Omental fat pad (tissue), 4 donors: Measurements from ENCODE around the gene GALNT17. TPM values are rescaled to one million over a fixed set of nuclear protein-coding genes. Genes with fewer than 3 reads are reported as not detected.

ENCODE experiments used
- ATAC-seq: fragments of 150-250 bp; one replicate; pipeline ENCODE4 v1.9.1; 2016; ENCODE audit warnings: mild to moderate bottlenecking, moderate library complexity; ENCODE audit not compliant: low FRiP score
- DNase-seq: peaks from one replicate; pipeline ENCODE4 v3.0.0-alpha.2; 2019; ENCODE audit warnings: low spot score
- total RNA-seq, 4 donors: library from RNA; depleted of rRNA; stranded (reverse); fragments of >200 nt; gene quantifications; one replicate each; pipeline ENCODE4 v1.1.0, GENCODE V29; 2016
- TF ChIP-seq, protein P1 (sequence below), 3 donors: fragments of 450-650 bp; IDR thresholded peaks; one replicate each; pipeline ENCODE4 v1.5.1; 2016 to 2017; ENCODE audit warnings: antibody characterized with exemption in 3 of 3, mild to moderate bottlenecking in 3 of 3, moderate library complexity in 2 of 3

The GALNT17 gene
- total RNA-seq, 4 donors from 2014 or later = 1.6 to 12.6 (median 2.9) TPM

DNA sequence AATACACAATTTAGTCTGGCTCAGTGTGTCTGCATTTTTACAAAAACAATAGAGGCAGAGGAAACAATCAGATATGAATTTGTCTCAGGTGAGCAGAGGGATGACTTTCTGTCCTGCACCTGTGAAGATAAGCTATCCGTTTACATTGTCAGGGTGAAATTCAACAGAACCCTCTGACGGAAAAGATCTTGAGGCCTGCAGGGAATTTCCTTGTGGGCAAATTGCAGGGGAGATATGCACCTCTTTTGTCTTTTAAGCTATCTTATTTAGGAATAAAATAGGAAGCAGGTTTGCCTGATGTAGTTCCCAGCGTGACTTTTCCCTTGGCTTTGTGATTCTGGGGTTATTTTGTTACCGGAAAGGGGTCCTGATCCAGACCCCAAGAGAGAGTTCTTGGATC lies 325.1 kb downstream of the GALNT17 start:
- TF ChIP-seq, protein P1, sequence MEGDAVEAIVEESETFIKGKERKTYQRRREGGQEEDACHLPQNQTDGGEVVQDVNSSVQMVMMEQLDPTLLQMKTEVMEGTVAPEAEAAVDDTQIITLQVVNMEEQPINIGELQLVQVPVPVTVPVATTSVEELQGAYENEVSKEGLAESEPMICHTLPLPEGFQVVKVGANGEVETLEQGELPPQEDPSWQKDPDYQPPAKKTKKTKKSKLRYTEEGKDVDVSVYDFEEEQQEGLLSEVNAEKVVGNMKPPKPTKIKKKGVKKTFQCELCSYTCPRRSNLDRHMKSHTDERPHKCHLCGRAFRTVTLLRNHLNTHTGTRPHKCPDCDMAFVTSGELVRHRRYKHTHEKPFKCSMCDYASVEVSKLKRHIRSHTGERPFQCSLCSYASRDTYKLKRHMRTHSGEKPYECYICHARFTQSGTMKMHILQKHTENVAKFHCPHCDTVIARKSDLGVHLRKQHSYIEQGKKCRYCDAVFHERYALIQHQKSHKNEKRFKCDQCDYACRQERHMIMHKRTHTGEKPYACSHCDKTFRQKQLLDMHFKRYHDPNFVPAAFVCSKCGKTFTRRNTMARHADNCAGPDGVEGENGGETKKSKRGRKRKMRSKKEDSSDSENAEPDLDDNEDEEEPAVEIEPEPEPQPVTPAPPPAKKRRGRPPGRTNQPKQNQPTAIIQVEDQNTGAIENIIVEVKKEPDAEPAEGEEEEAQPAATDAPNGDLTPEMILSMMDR (IDR thresholded peaks at IDR 0.05) = no peak
- ATAC-seq = no peak
- no peak for DNase-seq

DNA sequence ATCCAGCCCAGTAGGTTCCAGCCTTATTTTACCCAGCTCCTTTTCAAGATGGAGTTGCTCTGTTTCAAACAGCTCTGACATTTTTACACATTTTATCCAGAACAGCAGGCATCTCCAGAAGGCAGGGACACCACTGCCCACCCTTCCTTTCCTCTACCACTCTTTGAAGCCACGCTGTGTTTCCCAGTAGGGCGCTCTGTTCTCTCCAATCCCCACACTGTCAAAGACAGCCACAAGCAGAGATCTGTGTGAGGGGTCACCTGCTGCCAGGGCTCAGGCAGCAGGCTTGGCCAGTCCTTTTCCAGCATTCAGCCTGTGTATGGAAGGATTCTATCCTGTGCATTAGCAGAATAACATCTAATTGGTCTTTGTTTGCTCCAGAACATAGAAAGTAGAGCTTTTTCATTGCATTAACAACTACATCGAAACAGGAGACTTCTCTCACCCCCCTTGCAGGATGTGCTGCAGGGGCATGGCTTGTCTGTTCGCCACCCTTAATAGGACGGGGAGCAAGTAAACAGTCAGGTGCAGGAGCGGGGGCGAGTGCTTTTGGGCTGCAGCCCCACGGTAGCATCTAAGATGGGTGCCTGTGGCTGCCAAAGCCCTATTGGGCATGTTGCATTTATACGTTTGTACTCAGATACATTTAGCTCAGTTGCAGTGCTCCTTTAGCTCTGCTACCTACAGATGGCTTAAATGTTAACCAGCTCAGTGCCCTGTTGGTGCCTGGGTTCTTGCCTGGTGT lies 326.1 kb downstream of the GALNT17 start:
- TF ChIP-seq, protein P1 (IDR thresholded peaks at IDR 0.05) = no peak
- DNase-seq (no peak), ATAC-seq (no peak)

DNA sequence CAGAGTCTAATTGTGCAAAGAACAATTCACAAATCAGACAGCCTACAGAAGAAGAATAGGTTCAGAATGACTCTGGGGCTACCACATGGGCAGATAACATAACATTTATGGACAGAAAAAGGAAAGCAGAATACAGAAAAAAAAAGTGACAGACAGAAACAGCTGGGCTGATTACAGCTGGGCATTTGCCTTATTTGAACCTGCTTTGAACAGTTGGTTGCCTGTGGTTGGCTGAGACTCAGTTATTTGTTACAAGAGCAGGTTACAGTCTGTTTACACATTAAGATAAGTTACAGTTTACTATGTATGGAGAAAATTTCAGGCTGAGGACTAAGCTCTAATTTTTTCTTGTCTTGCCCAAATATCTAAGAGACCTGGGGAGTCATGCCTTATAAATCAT lies 327.2 kb downstream of the GALNT17 start:
- ATAC-seq (no peak), DNase-seq (no peak)
- TF ChIP-seq, protein P1 (IDR thresholded peaks at IDR 0.05) = no peak

DNA sequence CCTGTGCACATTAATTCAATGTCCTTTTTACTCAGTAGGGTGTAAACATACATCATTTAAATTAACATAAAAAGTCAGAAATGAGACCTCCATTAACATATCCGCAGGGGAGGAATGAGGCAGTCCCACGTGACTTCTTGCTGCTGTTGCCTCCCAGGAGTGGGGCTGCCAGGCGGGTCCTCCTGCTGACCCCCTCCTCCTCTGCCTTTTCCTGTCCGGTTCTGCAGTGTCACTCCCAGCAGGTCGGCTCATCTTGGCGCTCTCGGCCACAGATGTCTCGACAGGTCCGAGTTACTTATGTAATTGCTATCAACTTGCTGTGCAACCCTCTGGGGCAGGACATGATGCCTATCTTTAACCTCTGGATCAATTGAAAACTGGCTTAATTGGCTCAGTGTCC lies 329.6 kb downstream of the GALNT17 start:
- TF ChIP-seq, protein P1 (IDR thresholded peaks at IDR 0.05) = no peak
- DNase-seq (no peak), ATAC-seq (no peak)

DNA sequence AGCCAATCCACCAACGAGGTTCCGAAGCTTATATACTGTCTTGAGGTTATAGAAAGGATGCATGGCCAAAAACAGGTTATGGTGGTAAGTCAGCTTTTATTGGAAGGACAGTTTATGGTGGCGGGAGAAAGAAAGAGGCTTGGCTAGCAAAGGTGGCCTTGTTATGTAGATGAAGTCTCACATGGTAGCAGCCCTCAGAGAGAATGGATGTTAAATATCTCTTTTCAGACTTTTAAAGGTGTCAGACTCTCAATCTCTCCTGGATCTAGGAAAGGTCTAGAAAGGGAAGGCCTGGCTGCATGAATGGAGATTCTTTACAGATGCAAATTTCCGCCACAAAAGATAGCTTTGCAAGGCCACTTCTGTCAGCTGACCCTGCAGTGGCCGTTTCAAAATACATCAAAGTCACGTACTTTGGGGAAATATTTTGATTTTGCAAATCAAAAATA lies 333.8 kb downstream of the GALNT17 start:
- TF ChIP-seq, protein P1 (IDR thresholded peaks at IDR 0.05) = no peak
- DNase-seq (no peak), ATAC-seq (no peak)

DNA sequence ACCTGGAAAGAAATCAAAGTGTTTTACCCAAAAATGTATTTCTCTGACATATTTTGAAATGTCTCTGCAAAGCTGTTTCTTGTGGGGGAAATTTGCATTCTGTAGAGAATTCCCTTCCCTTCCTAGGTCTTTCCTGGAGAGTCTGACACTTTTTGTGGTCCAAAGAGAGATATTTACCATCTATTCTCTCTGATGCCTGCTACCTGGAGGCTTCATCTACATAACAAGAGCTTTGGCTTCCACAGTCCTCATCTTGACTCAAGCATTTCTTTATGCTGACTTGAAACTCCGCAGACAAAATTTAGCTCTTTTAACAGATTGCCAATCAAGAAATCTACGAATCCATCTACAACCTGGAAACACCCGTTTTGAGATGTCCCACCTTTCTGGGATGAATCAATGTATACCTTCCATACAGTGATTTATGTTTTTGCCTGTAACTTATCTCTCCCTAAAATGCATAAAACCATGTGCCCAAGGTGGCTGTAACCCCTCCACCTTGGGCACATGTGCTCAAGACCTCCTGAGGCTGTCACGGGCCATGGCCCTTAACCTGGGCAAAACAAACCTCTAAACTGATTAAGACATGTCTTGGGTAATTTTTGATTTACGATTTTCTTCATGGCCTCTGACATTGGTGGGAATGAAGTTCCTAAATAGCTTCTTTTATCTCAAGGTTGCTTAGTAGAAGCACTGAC lies 334.7 kb downstream of the GALNT17 start:
- no peak for DNase-seq
- no peak for ATAC-seq
- TF ChIP-seq, protein P1 (IDR thresholded peaks at IDR 0.05) = no peak

DNA sequence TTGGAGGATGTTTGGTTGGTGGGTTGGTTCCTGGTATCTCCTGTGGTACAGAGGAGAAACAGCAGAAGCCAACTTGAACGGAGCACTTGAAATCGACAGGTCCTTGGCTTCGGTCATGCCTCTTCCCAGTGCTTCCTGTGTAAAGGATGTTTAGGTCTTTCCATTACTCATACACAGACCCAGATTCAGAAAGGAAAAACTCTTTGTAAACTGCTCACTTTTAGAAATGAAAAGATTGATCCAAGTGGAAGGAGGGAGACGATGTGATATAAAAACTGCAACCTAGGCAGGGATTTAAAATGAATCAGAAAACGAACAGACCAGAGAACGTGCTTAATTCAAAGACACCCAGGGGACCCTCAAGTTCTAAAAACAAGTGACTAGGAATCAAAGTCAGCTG lies 338.4 kb downstream of the GALNT17 start:
- no peak for DNase-seq
- no peak for ATAC-seq
- TF ChIP-seq, protein P1 (IDR thresholded peaks at IDR 0.05) = no peak
